ENCODE data around the gene CDC45. TPM values are rescaled to one million over a fixed set of nuclear protein-coding genes. Genes with fewer than 3 reads are reported as not detected.
"Not testable (repeated sequence)": the region's sequence is repeated elsewhere in the genome, so short reads cannot be mapped to it uniquely, and the experiment has no call there.

The CDC45 gene
- total RNA-seq, 1 experiment from 2014 or later: 44.6 TPM

- BruUV-seq (replicated peaks): no TSS peak
- H3K36me3 Mint-ChIP-seq (ENCODE audit: insufficient read depth, unreplicated experiment): peaks cover 6% of the 10 kb centered on the region
- intact Hi-C loops (cut with micrococcal nuclease; ENCODE audit: unreplicated experiment): no loop called here
- CTCF ChIA-PET: no interaction called here
- 0 out of 2 replicates have a peak, but pooled peaks cover 3% of the 10 kb centered on the region for H3K9me3 ChIP-seq
- H3K4me1 ChIP-seq: no peaks in the 10 kb centered on the region
- TF ChIP-seq CTCF (IDR thresholded peaks at IDR 0.05; ENCODE audit: insufficient read depth in 1 of 2, low read depth in 1 of 2, low read length in 1 of 2, severe bottlenecking in 1 of 2, unreplicated experiment in 1 of 2): no peak
- no peak overlapping the region for H3K4me3 ChIP-seq (ENCODE audit: low read depth, low read length)
- no peaks in the 10 kb centered on the region for H3K27me3 ChIP-seq (replicated peaks; ENCODE audit: control insufficient read depth, insufficient read depth, low read length)
- peaks cover 4% of the 10 kb centered on the region for H3K27me3 Mint-ChIP-seq (ENCODE audit: insufficient read depth, unreplicated experiment)
- POLR2A ChIA-PET: no interaction called here
- no peaks in the 10 kb centered on the region for H3K9me3 Mint-ChIP-seq (ENCODE audit: unreplicated experiment)
- no peaks in the 10 kb centered on the region for H3K36me3 ChIP-seq (ENCODE audit: control insufficient read depth, insufficient read depth, low read length)
- no peak overlapping the region for H3K27ac Mint-ChIP-seq (ENCODE audit: unreplicated experiment)
- no peaks in the 10 kb centered on the region for H3K4me1 Mint-ChIP-seq (ENCODE audit: low read depth, unreplicated experiment)
- DNase-seq: no peak
- H3K4me3 Mint-ChIP-seq (ENCODE audit: unreplicated experiment): no peak overlapping the region
These were observed 67.9 kb downstream of the CDC45 start for GRCh38 chr22:19547620-19548019.

GRCh38 chr22:19548427-19548826, 68.7 kb downstream of the CDC45 start:
- BruUV-seq (replicated peaks); H3K4me3 Mint-ChIP-seq (ENCODE audit: unreplicated experiment); H3K27me3 Mint-ChIP-seq (ENCODE audit: insufficient read depth, unreplicated experiment); DNase-seq; H3K4me1 ChIP-seq; H3K4me1 Mint-ChIP-seq (ENCODE audit: low read depth, unreplicated experiment); POLR2A ChIA-PET; H3K9me3 Mint-ChIP-seq (ENCODE audit: unreplicated experiment); H3K27ac Mint-ChIP-seq (ENCODE audit: unreplicated experiment); H3K27me3 ChIP-seq (replicated peaks; ENCODE audit: control insufficient read depth, insufficient read depth, low read length); H3K36me3 ChIP-seq (ENCODE audit: control insufficient read depth, insufficient read depth, low read length); H3K36me3 Mint-ChIP-seq (ENCODE audit: insufficient read depth, unreplicated experiment); intact Hi-C loops (cut with micrococcal nuclease; ENCODE audit: unreplicated experiment); H3K4me3 ChIP-seq (ENCODE audit: low read depth, low read length); CTCF ChIA-PET; H3K9me3 ChIP-seq: not testable (repeated sequence)

- 0 out of 2 replicates have a peak, but pooled peaks cover 4% of the 10 kb centered on the region for H3K9me3 ChIP-seq
- DNase-seq: no peak
- H3K36me3 ChIP-seq (ENCODE audit: control insufficient read depth, insufficient read depth, low read length): no peaks in the 10 kb centered on the region
- no peak overlapping the region for H3K27ac Mint-ChIP-seq (ENCODE audit: unreplicated experiment)
- H3K27me3 ChIP-seq (replicated peaks; ENCODE audit: control insufficient read depth, insufficient read depth, low read length): no peaks in the 10 kb centered on the region
- peaks cover 6% of the 10 kb centered on the region for H3K36me3 Mint-ChIP-seq (ENCODE audit: insufficient read depth, unreplicated experiment)
- intact Hi-C loops (cut with micrococcal nuclease; ENCODE audit: unreplicated experiment): no loop called here
- H3K4me3 ChIP-seq (ENCODE audit: low read depth, low read length): no peak overlapping the region
- no peak for TF ChIP-seq CTCF (IDR thresholded peaks at IDR 0.05; ENCODE audit: insufficient read depth in 1 of 2, low read depth in 1 of 2, low read length in 1 of 2, severe bottlenecking in 1 of 2, unreplicated experiment in 1 of 2)
- ChIA-PET POLR2A (no interaction called here), CTCF (no interaction called here)
- no peaks in the 10 kb centered on the region for H3K27me3 Mint-ChIP-seq (ENCODE audit: insufficient read depth, unreplicated experiment)
- H3K4me3 Mint-ChIP-seq (ENCODE audit: unreplicated experiment): no peak overlapping the region
- H3K9me3 Mint-ChIP-seq (ENCODE audit: unreplicated experiment): no peaks in the 10 kb centered on the region
- no TSS peak for BruUV-seq (replicated peaks)
- H3K4me1 ChIP-seq: no peaks in the 10 kb centered on the region
- no peaks in the 10 kb centered on the region for H3K4me1 Mint-ChIP-seq (ENCODE audit: low read depth, unreplicated experiment)
These were observed 69.2 kb downstream of the CDC45 start for GRCh38 chr22:19548964-19549363.

GRCh38 chr22:19549428-19549827, 69.7 kb downstream of the CDC45 start:
- ChIA-PET CTCF (no interaction called here), POLR2A (no interaction called here)
- H3K36me3 ChIP-seq (ENCODE audit: control insufficient read depth, insufficient read depth, low read length): no peaks in the 10 kb centered on the region
- TF ChIP-seq CTCF (IDR thresholded peaks at IDR 0.05; ENCODE audit: insufficient read depth in 1 of 2, low read depth in 1 of 2, low read length in 1 of 2, severe bottlenecking in 1 of 2, unreplicated experiment in 1 of 2): no peak
- intact Hi-C loops (cut with micrococcal nuclease; ENCODE audit: unreplicated experiment): no loop called here
- H3K4me3 Mint-ChIP-seq (ENCODE audit: unreplicated experiment): no peak overlapping the region
- DNase-seq: no peak
- H3K27me3 ChIP-seq (replicated peaks; ENCODE audit: control insufficient read depth, insufficient read depth, low read length): no peaks in the 10 kb centered on the region
- H3K9me3 Mint-ChIP-seq (ENCODE audit: unreplicated experiment): no peaks in the 10 kb centered on the region
- 0 out of 2 replicates have a peak, but pooled peaks cover 4% of the 10 kb centered on the region for H3K9me3 ChIP-seq
- peaks cover 6% of the 10 kb centered on the region for H3K36me3 Mint-ChIP-seq (ENCODE audit: insufficient read depth, unreplicated experiment)
- H3K4me1 Mint-ChIP-seq (ENCODE audit: low read depth, unreplicated experiment): no peaks in the 10 kb centered on the region
- no peaks in the 10 kb centered on the region for H3K27me3 Mint-ChIP-seq (ENCODE audit: insufficient read depth, unreplicated experiment)
- H3K4me3 ChIP-seq (ENCODE audit: low read depth, low read length): no peak overlapping the region
- H3K27ac Mint-ChIP-seq (ENCODE audit: unreplicated experiment): no peak overlapping the region
- BruUV-seq (replicated peaks): no TSS peak
- H3K4me1 ChIP-seq: no peaks in the 10 kb centered on the region
